ENCODE results near the gene RAB34.

Gene RAB34, protein sequence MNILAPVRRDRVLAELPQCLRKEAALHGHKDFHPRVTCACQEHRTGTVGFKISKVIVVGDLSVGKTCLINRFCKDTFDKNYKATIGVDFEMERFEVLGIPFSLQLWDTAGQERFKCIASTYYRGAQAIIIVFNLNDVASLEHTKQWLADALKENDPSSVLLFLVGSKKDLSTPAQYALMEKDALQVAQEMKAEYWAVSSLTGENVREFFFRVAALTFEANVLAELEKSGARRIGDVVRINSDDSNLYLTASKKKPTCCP
- 6.1 to 70.4 (median 6.4) reads per million in 3 experiments for total RNA-seq

DNA sequence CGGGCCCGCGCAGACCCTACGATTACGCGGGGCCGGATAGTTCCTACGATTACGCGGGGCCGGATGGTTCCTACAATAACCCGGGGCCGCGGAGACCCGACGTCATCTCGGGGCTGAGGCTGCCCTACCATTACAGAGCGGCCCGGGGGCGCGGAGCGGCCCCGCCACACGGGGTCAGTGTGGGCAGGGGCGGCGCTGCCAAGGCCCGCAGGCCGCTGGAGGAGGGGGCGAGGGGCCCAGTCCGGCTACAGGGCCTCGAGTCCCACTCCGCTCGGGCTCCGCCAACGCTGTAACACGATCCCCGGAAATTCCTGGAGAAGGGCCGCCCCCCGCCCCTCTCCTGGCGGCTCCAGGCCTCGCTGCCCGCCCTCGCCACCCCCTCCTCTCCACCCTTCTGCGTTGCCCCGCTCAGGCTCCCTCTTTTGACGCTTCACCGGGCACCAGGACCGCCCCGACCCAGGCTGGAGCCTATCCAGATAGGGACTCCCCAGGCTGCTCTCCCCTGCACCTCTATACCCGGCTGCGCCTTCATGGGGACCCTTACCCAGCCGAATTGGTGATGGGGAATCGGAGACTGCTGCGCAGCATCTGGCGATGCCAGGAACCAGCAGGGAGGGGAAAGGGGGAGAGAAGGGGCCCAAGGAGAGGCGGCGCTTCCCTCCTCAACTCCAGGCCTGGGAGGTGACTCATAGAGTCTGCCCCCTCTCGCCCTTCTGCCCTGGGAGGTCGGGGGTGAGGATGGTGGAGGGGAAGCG is at the start of gene RAB34:
TSS of gene RAB34 (minus strand) at position 291 of the 755 bp plus-strand sequence. CDS start 602 bp downstream, outside the sequence.
- DNase-seq: no peak

DNA sequence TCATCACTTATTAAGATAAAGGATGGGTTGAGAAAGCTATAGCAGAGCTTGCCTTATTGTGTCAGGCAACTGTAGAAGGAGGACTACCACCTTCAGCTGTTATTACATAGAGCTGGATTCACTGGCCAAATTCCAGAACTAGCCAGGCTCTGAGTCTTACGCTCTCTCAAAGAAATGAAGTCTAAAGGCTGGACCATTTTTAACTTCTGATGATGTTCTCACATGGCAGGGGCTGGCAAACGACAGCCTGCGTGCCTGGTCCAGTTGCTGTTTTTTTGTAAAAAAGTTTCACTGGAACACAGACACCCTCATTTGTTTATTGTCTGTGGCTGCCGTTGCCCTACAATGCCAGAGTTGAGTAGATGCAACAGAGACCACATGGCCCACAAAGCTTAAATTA is 47.4 kb upstream of the RAB34 start:
- no peak for DNase-seq

DNA sequence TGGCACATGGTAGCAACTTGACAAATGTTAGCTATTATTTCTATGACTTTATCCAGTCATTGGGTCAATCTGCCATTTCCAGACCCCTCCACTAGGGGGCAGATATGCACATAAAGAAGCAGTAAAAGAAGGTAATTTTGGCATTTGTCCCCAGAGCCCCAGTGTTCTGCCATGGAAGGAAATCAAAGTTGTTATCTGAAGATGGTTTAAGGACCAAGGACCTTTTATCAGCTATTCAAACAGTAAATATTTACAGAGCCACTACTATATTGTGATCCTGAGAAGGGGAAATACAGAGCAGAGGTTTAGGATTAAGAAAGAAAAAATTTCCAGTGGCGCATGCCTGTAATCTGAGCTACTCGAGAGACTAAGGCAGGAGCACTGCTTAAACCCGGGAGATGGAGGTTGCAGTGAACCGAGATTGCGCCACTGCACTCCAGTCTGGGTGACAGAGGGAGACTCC is 46.2 kb upstream of the RAB34 start:
- peak; percentile 72 for DNase-seq

DNA sequence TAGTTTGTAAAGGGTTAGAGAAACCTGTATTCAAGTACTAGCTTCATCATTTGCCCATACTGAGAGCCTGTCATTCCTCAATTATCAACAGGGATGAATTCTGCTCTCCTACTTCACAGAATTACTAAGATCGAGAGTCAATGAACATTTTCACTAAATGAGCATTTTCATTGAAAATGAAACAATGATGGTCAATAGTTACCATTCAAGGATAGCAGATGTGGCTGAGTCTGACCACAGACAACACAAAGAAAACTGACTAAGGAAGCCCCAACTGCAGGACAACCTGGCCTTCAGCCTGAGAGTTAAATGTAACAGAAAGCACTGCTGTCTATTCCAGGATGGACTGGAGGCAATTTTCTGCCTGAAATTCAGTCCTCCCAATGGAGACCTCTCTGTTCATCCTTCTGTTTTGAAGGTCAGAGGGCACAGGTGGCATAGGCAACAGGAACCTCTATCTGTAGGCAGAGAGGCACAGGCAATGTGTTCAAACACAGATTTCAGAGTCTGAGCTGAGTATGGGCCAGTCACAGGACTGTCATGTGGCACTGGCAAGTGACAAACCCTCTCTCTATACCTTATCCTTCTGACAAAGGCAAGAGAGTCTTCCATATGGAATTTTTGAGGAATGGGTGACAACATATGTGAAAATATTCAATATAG is 45.6 kb upstream of the RAB34 start:
- no peak for DNase-seq

DNA sequence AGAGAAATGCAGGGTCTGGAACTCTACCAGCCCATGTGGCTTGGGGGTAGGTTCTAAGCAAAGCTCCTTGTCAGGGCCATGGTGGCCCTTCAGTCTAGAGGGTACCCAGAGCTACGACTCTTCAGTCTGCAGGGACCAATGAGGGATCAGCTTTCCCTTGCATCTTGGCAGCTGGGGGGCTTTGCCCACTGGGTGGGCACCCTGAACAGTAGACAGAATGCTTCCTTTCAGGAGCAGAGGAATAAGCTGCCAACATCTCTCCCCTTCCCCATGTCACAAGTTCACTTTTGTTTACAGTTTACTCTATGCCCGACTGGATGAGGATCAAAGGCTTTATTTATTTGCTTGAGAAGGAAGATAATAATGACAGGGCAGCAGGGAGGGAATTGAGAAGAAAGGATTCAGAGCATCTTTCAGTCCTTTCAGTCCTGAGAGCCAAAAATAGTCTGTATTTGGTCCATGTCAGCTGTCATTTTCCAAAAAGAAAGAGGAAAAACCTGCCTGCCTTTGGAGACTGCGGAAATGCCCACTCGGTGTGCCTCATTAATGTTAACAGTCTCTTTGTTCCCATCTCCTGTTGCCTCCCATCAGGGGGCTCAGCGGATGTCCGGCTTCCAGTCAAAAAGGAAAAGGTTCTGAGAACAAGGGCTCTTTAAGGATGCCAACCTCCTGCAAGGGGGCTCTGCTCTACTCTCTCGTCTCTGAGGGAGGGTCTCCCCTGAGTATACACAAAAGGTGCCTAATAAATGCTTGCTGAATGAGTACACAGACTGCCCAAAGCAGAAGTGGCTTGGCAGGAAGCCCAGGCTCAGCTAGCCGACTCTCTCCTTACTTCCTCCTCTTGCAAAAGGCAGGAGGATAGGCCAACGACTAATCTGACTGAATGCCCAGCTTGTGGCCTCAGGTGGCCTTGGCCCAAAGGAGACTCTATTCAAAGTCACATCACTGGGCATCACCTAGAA is 43.2 kb upstream of the RAB34 start:
- no peak for DNase-seq

DNA sequence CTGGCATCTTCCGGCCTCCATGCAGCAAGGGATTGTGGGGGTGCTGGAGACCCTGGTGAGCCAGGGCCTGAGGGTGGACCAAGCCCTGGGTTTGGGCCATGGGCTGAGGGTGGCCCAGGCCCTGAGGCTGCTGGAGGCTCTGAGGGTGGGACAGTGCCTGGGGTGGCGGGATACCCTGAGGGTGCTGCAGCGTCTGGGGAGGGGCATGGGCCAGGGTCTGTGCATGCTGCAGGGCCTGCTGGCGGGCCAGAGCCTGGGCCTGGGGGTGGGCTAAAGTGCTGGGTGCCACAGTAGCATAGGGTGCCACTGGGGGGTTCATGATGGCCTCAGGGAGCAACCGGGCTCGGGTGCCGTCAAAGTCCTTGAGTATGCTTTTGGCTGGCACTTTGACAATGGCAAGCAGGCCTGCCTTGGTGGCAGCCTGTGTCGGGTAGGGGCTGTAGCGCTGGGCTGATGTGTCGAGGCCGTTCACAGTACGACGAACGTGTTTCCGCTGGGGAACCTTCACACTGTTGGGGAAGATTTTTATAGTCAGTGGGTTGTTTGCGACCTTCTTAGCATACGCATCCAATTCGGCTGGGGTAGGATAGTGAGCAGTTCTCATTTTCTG is 41.7 kb upstream of the RAB34 start:
- DNase-seq: no peak

DNA sequence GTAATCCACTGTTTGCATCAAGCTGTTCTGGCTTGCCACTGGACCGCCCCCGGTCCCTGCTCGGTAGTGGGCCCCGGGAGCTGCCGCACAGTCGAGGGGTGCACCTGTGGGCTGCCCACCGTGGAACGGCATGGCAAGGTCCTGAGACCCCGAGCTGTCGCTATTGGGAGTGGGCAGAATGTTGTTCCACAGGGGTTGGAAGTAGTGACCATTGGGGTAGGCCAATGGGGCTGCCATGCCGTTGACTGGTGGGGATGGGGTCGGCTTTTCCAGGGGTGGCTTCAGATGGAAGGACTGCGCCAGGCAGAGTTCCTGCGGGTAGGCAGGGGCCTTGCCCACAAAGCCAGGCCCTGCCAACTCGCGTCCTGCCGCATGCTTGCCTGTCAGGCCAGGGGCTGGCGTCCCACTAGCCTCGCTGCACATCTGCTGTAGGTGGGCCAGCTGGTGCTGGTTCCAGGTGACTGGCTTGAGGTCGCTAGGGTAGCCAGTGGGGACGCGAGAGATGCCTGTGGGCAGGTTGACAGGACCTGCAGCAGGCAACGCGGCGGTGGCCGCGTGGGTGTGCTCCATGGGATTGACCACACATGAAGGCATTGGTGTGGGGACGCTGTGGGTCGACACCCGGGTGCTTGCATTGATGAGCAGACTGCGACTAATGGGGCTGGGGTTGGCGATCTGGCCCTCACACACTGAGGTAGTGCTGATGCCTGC is 40.9 kb upstream of the RAB34 start:
- no peak for DNase-seq

DNA sequence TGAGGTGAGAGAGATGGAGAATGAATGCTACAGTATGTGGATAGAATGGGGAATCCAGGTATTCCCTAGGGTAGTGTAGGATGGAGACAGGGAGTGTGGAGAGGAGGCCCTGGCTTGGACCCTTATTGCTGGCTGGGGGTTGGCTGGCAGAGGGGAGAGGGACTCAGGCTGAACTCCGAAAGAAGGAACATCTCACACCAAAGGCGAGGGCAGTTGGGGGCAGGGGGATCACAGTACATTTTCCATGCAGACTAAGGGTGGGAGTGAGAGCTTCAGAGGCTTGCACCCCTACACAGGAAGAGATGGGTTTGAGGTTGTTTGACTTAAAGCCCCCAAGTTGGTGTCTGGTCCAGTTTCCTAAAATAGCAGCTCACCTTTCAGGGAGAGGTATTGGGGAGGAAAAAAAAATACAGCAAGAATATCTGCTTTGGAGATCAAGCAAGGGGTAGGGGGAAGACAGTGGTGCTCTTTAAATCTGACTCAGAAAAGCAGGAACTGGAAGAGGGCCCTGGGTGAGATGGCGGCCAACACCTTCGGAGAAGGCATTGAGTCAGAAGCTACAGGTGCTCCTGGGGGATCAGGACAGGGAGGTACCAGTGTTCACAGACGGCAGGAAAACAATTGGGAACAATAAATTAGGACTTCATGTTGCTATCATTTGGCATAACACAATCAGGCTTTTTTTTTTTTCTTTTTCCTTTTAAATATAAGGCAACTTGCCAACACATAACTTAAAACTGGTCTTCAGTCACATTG is 38.6 kb upstream of the RAB34 start:
- no peak for DNase-seq

DNA sequence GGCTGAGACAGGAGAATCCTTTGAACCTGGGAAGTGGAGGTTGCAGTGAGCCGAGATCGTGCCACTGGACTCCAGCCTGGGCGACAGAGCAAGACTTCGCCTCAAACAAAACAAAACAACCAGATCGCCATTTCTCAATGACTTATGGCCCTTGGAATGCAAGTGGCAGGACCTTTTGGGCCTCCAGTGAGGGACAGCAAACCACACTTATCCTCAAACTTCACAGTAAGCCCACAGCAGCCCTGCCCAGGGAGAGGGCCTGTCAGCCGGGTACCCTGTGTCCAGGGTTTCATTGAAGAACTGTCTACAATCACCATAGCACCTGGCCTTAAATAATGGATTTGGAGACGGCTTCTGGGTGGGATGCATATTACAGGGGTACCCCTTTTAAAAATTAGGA is 37.8 kb upstream of the RAB34 start:
- no peak for DNase-seq

DNA sequence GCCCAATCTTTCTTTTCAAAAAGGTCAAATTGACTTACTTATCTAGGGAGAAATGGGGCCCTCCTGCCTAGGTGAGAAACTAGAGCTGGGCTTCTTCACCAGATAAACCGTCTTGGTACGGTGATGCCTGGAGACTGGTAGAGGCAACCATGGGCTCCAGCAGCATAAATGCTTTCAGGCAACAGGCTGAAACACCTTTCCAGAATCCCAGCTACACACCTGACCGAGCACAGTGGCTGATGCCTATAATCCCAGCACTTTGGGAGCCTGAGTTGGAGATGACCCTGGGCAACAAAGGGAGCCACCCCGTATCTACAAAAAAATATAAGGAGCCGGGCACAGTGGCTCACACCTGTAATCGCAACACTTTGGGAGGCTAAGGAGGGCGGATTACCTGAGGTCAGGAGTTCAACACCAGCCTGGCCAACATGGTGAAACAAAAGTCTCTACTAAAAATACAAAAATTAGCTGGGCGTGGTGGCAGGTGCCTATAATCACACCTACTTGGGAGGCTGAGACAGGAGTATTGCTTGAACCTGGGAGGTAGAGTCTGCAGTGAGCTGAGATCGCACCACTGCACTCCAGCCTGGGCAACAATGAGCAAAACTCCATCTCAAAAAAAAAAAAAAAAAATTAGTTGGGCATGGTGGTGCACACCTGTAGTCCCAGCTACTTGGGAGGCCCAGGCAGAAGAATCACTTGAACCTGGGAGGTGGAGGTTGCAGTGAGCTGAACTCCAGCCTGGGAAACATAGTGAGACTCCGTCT is 34.1 kb upstream of the RAB34 start:
- no peak for DNase-seq

DNA sequence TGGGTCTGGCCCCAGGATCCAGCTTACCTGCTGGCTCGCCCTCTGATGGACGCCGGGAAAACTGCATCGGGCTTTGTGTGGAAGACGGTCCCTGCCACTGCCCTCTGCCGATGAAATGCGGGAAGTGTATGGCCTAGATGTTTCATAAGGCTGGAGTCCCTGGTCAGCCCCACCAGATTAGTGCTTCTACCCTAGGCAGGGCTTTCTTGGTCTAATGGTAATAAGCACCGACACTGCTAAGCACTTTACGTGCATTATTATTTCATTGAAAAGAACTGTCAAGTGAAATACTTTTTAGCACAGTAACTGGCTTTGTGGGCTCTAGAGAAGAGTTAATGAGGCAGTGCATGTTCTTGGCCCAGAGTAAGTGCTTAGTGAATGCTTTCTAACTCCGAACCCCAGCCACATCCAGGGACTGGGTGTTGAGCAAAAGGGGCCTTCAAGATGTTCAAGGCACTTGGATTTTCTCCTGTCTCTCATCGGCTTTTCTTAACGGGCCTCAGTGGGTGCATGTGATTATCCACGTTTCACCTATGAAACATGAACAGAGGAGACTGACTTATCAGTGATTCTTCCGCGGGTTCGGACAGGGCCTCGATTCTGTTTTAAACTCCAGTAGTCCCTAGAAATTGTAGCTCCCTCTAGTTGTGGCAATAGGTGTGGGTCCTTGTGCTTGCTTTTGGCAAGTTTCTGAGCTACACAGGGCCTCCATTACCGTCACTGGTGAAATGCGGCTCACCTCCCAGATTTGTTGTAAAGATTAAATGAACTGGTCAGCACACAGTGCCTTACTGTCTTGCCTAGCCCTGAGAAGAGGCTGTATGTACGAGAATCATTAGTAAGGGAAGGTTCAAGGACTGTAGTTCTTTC is 32.7 kb upstream of the RAB34 start:
- peak; percentile 83 for DNase-seq

DNA sequence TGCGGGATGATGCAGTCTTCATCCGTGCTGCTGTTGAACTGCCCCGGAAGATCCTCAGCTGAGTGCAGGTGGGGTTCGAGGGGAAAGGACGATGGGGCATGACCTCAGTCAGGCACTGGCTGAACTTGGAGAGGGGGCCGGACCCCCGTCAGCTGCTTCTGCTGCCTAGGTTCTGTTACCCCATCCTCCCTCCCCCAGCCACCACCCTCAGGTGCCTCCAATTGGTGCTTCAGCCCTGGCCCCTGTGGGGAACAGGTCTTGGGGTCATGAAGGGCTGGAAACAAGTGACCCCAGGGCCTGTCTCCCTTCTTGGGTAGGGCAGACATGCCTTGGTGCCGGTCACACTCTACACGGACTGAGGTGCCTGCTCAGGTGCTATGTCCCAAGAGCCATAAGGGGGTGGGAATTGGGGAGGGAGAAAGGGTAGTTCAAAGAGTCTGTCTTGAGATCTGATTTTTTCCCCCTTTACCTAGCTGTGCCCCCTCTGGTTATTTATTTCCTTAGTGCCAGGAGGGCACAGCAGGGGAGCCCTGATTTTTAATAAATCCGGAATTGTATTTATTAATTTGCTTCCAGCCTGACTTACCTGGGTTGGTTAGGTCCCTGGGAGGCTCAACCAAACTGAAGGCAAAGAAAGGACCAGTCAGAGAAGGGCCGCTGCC is 32.0 kb upstream of the RAB34 start:
- DNase-seq: no peak

DNA sequence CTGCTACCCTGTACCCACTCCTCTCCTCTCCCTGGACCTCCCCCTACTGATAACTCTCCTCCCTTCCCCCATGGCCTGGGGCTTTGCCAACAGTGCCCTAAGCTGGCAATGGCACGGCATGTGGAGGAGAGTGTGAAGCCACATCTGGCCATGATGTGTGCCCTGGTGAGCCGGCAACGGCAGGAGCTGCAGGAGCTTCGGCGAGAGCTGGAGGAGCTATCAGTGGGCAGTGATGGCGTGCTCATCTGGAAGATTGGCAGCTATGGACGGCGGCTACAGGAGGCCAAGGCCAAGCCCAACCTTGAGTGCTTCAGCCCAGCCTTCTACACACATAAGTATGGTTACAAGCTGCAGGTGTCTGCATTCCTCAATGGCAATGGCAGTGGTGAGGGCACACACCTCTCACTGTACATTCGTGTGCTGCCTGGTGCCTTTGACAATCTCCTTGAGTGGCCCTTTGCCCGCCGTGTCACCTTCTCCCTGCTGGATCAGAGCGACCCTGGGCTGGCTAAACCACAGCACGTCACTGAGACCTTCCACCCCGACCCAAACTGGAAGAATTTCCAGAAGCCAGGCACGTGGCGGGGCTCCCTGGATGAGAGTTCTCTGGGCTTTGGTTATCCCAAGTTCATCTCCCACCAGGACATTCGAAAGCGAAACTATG is 31.3 kb upstream of the RAB34 start:
- no peak for DNase-seq

DNA sequence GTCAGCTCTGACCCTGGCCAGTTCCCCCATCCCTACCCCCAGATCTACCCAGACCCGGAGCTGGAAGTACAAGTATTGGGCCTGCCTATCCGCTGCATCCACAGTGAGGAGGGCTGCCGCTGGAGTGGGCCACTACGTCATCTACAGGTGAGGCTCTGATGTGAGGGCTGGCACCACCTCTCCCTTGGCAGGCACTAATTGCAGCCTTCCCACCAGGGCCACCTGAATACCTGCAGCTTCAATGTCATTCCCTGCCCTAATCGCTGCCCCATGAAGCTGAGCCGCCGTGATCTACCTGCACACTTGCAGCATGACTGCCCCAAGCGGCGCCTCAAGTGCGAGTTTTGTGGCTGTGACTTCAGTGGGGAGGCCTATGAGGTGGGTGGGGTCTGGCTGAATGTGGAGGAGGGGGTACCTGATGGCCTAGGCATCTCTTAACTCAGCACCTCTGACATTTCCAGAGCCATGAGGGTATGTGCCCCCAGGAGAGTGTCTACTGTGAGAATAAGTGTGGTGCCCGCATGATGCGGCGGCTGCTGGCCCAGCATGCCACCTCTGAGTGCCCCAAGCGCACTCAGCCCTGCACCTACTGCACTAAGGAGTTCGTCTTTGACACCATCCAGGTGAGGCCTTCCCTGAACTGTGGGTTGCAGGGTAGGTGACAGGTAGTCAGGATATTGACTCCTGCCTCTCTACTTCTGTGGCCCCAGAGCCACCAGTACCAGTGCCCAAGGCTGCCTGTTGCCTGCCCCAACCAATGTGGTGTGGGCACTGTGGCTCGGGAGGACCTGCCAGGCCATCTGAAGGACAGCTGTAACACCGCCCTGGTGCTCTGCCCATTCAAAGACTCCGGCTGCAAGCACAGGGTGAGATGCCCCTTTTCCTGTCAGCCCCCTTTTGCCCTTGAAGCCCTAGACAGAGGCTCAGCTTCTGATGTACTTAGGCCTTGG is 30.4 kb upstream of the RAB34 start:
- no peak for DNase-seq

DNA sequence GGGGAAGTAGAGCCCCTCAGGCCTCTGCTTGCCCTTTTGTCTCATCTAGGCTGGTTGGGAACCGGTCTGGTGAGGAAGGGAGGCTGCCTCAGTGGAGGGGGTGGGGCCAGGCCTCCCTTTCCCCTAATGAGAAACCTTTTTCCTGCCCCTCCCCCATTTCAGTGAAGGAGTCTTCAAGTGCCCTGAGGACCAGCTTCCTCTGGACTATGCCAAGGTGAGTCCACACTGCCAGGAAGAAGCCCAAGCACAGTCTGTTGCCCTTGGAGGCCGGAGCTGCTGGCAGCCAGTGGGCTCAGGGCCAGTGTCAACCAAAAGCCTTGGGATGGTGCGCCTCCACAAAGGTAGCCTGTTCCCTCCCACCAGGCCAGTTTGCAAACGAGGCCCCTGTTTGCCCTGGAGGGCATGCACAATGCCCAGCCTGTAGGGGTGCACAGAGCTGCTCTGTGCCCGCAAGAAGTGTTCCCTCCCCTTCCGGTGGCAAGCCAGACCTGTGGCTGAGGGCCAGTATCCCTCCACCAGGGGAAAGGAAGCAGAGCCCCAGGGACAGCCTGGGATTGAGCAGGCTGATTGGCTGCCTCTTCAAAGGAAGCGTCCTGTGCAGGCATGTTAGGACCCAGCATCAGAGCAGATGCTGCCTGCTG is 29.5 kb upstream of the RAB34 start:
- DNase-seq: no peak

DNA sequence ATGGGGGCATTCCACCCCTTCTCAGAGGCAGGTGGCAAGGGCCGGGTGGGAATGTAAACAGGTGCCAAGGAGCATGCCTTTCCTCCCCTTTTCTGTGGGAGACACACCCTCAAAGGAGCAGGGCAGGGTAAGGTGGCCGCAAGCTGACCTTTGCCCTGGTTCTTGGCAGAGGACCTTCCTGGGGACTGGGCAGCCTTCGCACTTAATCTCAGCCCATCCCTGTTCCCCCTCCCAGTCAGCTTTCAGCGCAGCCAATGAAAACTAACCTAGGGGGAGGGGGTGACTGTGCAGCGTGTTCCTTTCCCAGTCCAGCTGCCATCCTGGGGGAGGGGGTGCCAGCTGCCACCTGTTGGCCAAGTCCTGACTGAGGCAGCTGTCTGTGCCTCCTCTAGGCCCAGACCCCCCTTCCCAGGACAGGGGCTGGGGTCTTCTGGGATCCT is 29.0 kb upstream of the RAB34 start:
- no peak for DNase-seq

Measured in central memory CD4-positive, alpha-beta T cell (primary cell).